Tibial artery (tissue), 4 donors: ENCODE results near the gene SLC25A6.

Source experiments
- DNase-seq, 2 donors: peaks; one replicate each; pipeline ENCODE4 v3.0.0-alpha.2; 2019
- H3K27ac ChIP-seq, 2 donors: fragments of 200-600 bp; sonication (generic) in 1 of 2; 1 replicate in 1 of 2; 2 replicates in 1 of 2; pipeline ENCODE4 v1.5.1; 2018 to 2019; ENCODE audit warnings: mild to moderate bottlenecking in 1 of 2
- H3K27me3 ChIP-seq, 2 donors: fragments of 200-600 bp; sonication (generic) in 1 of 2; one replicate each; pipeline versions ENCODE4 v1.5.1 to v1.6.0; 2016 to 2019
- H3K36me3 ChIP-seq, 3 donors: fragments of 200-600 bp; sonication (generic) in 2 of 3; one replicate each; pipeline ENCODE4 v1.5.1; 2016 to 2019; ENCODE audit warnings: mild to moderate bottlenecking in 2 of 3
- H3K4me1 ChIP-seq, 4 donors: fragments of 200-600 bp; sonication (generic) in 2 of 4; 1 replicate in 3 of 4; 2 replicates in 1 of 4; pipeline ENCODE4 v1.5.1; 2016 to 2019
- H3K4me3 ChIP-seq, 2 donors: fragments of 200-600 bp; sonication (generic) in 1 of 2; 1 replicate in 1 of 2; 2 replicates in 1 of 2; pipeline ENCODE4 v1.5.1; 2018 to 2019; ENCODE audit warnings: mild to moderate bottlenecking in 2 of 2
- H3K9me3 ChIP-seq, 3 donors: fragments of 200-600 bp; sonication (generic) in 1 of 3; one replicate each; pipeline ENCODE4 v1.5.1; 2016 to 2019
- CTCF ChIP-seq, 2 experiments: fragments of 200-600 bp in 1 of 2; fragments of 450-650 bp in 1 of 2; IDR thresholded peaks; one replicate each; pipeline ENCODE4 v1.5.1; 2017 to 2019; ENCODE audit warnings: antibody characterized with exemption in 2 of 2, mild to moderate bottlenecking in 1 of 2, moderate library complexity in 1 of 2
- intact Hi-C: fragments of 100-400 bp; cut with DNase I; formaldehyde crosslinking; loops from one replicate; pipeline ENCODE4 v1.15.0; 2023; ENCODE audit warnings: low total_unique reads

SLC25A6 gene

GRCh38 chrX:1395646-1396216, 3.8 kb upstream of the SLC25A6 start:
- H3K4me3 ChIP-seq, result no peak overlapping the region
- H3K27me3 ChIP-seq, result no peaks in the 10 kb centered on the region
- peaks cover 0 to 29% (median 21%) of the 10 kb centered on the region in 4 donors for H3K4me1 ChIP-seq
- no peak for TF ChIP-seq CTCF (IDR thresholded peaks at IDR 0.05)
- no peak overlapping the region for H3K27ac ChIP-seq
- H3K36me3 ChIP-seq, result peaks cover 0 to 23% (median under 1%) of the 10 kb centered on the region in 3 donors
- DNase-seq, result no peak
- no peaks in the 10 kb centered on the region for H3K9me3 ChIP-seq
- intact Hi-C loops, result loop anchor here (10.0 kb wide), 2 partner anchors 199 to 1081 kb away; partner anchors contain the start of genes AKAP17A and GTPBP6

- no peak for TF ChIP-seq CTCF (IDR thresholded peaks at IDR 0.05)
- DNase-seq, result peak; percentile 24 to 68
These were observed 3.0 kb upstream of the SLC25A6 start for GRCh38 chrX:1394731-1395501.

GRCh38 chrX:1393871-1394615, 2.1 kb upstream of the SLC25A6 start:
- intact Hi-C loops, result loop anchor here (2.0 to 10.0 kb wide), 3 partner anchors 59 to 1079 kb away; partner anchors contain the start of genes AKAP17A, ASMTL and GTPBP6
- Histone ChIP-seq H3K27me3 (no peaks in the 10 kb centered on the region), H3K36me3 (peaks cover 13 to 31% (median 18%) of the 10 kb centered on the region in 3 donors), H3K9me3 (no peaks in the 10 kb centered on the region), H3K4me1 (peaks cover 0 to 45% (median 36%) of the 10 kb centered on the region in 4 donors), H3K4me3 (peak overlapping the region in 1 of 2 donors; percentile 5), H3K27ac (peak overlapping the region; percentile 62 to 98)
- DNase-seq, result peak; percentile 4 to 54
- no peak for TF ChIP-seq CTCF (IDR thresholded peaks at IDR 0.05)

More at GRCh38 chrX:1394731-1395501, 3.0 kb upstream of the SLC25A6 start:
- intact Hi-C loops, result loop anchor here (10.0 kb wide), 2 partner anchors 200 to 1080 kb away; partner anchors contain the start of genes AKAP17A and GTPBP6
- H3K27me3 ChIP-seq, result no peaks in the 10 kb centered on the region
- no peaks in the 10 kb centered on the region for H3K9me3 ChIP-seq
- H3K36me3 ChIP-seq, result peaks cover 5 to 27% (median 9%) of the 10 kb centered on the region in 3 donors
- H3K27ac ChIP-seq, result peak overlapping the region; percentile 62 to 98
- H3K4me1 ChIP-seq, result peaks cover 0 to 37% (median 29%) of the 10 kb centered on the region in 4 donors
- peak overlapping the region in 1 of 2 donors; percentile 5 for H3K4me3 ChIP-seq

- Histone ChIP-seq H3K9me3 (no peaks in the 10 kb centered on the region), H3K36me3 (peaks cover 29 to 46% (median 33%) of the 10 kb centered on the region in 3 donors), H3K4me1 (peaks cover 0 to 54% (median 43%) of the 10 kb centered on the region in 4 donors), H3K27ac (peak overlapping the region; percentile 97 to 98), H3K27me3 (no peaks in the 10 kb centered on the region), H3K4me3 (peak overlapping the region; percentile 89 to 92)
- DNase-seq, result peak; percentile 73 to 87
- TF ChIP-seq CTCF (IDR thresholded peaks at IDR 0.05), result no peak
- intact Hi-C loops, result loop anchor here (2.0 to 10.0 kb wide), 3 partner anchors 60 to 1078 kb away; partner anchors contain the start of genes AKAP17A, ASMTL and GTPBP6
These were observed 609 bp upstream of the SLC25A6 start for GRCh38 chrX:1392376-1393068.

- H3K36me3 ChIP-seq, result peaks cover 40 to 48% (median 45%) of the 10 kb centered on the region in 3 donors
- peaks cover 0 to 54% (median 43%) of the 10 kb centered on the region in 4 donors for H3K4me1 ChIP-seq
- no peaks in the 10 kb centered on the region for H3K9me3 ChIP-seq
- H3K4me3 ChIP-seq, result peak overlapping the region; percentile 89 to 92
- intact Hi-C loops, result loop anchor here (10.0 kb wide), 2 partner anchors 203 to 1077 kb away; partner anchors contain the start of genes AKAP17A and GTPBP6
- H3K27ac ChIP-seq, result peak overlapping the region; percentile 97 to 98
- no peaks in the 10 kb centered on the region for H3K27me3 ChIP-seq
- DNase-seq, result no peak
- no peak for TF ChIP-seq CTCF (IDR thresholded peaks at IDR 0.05)
These were observed 575 bp downstream of the SLC25A6 start for GRCh38 chrX:1391370-1391706.
